Liver (tissue), 3 donors: ENCODE results near the gene PRSS38.

Experiments
- GABPA ChIP-seq, 2 donors: IDR thresholded peaks in 1 of 2; conservative IDR thresholded peaks in 1 of 2; 2 replicates each; pipeline ENCODE4 v1.6.1; 2016; ENCODE audit warnings: antibody characterized with exemption in 2 of 2, mild to moderate bottlenecking in 1 of 2, moderate library complexity in 1 of 2
- HNF4G ChIP-seq: IDR thresholded peaks from 2 replicates; pipeline ENCODE4 v1.6.1; 2016; ENCODE audit warnings: antibody characterized with exemption
- JUND ChIP-seq, 2 donors: IDR thresholded peaks; 2 replicates each; pipeline ENCODE4 v1.6.1; 2016; ENCODE audit warnings: antibody characterized with exemption in 2 of 2
- RAD21 ChIP-seq, 2 donors: IDR thresholded peaks; 2 replicates each; pipeline ENCODE4 v1.6.1; 2016; ENCODE audit warnings: antibody characterized with exemption in 2 of 2, mild to moderate bottlenecking in 2 of 2
- RXRA ChIP-seq, 2 donors: IDR thresholded peaks; 2 replicates each; pipeline ENCODE4 v1.6.1; 2017 to 2018; ENCODE audit warnings: antibody characterized with exemption in 2 of 2, mild to moderate bottlenecking in 1 of 2
- SP1 ChIP-seq: IDR thresholded peaks from 2 replicates; pipeline ENCODE4 v1.6.1; 2018; ENCODE audit warnings: antibody characterized with exemption, mild to moderate bottlenecking
- TAF1 ChIP-seq: conservative IDR thresholded peaks from 2 replicates; pipeline ENCODE4 v1.6.1; 2016; ENCODE audit warnings: antibody characterized with exemption, mild to moderate bottlenecking
- TF ChIP-seq, protein P1 (sequence below): fragments of 150-350 bp; IDR thresholded peaks from 2 replicates; pipeline ENCODE4 v1.5.1; 2017; ENCODE audit warnings: improper control_type of control experiment, low read depth, low read length; ENCODE audit not compliant: missing input control
- TF ChIP-seq, protein P2 (sequence below): IDR thresholded peaks from 2 replicates; pipeline ENCODE4 v1.6.1; 2016; ENCODE audit warnings: antibody characterized with exemption
- TF ChIP-seq, protein P3 (sequence below): IDR thresholded peaks from 2 replicates; pipeline ENCODE4 v1.6.1; 2016; ENCODE audit warnings: antibody characterized with exemption
- donor health status: healthy.
- donor health status: healthy.

DNA sequence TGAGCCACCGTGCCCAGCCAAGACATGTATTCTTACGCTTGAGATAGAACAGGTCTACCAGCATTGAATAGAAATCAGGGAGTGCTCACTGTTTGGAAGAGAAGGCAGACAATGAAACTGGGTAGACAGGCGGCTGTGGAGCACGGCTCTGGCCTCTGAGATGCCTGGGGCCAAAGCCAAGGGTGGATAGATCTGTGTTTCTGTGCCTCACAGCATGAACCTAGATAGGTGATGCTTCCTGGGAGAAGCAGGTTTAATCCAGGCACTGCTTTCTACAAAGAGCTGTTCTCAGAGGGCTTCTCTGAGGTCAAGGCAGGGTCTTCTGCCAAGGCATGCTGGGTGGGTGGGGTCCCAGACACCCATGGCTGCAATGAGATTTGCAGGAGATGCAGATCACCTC is 24.6 kb upstream of the PRSS38 start:
- TF ChIP-seq, protein P1, sequence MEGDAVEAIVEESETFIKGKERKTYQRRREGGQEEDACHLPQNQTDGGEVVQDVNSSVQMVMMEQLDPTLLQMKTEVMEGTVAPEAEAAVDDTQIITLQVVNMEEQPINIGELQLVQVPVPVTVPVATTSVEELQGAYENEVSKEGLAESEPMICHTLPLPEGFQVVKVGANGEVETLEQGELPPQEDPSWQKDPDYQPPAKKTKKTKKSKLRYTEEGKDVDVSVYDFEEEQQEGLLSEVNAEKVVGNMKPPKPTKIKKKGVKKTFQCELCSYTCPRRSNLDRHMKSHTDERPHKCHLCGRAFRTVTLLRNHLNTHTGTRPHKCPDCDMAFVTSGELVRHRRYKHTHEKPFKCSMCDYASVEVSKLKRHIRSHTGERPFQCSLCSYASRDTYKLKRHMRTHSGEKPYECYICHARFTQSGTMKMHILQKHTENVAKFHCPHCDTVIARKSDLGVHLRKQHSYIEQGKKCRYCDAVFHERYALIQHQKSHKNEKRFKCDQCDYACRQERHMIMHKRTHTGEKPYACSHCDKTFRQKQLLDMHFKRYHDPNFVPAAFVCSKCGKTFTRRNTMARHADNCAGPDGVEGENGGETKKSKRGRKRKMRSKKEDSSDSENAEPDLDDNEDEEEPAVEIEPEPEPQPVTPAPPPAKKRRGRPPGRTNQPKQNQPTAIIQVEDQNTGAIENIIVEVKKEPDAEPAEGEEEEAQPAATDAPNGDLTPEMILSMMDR, result no peak
- TF ChIP-seq GABPA (IDR thresholded peaks at IDR 0.05 in 1 of 2, conservative IDR thresholded peaks at IDR 0.05 in 1 of 2) (no peak), JUND (IDR thresholded peaks at IDR 0.05) (no peak), SP1 (no peak), TAF1 (no peak), RAD21 (IDR thresholded peaks at IDR 0.05) (no peak), RXRA (IDR thresholded peaks at IDR 0.05) (no peak), HNF4G (no peak)
- TF ChIP-seq, protein P2, sequence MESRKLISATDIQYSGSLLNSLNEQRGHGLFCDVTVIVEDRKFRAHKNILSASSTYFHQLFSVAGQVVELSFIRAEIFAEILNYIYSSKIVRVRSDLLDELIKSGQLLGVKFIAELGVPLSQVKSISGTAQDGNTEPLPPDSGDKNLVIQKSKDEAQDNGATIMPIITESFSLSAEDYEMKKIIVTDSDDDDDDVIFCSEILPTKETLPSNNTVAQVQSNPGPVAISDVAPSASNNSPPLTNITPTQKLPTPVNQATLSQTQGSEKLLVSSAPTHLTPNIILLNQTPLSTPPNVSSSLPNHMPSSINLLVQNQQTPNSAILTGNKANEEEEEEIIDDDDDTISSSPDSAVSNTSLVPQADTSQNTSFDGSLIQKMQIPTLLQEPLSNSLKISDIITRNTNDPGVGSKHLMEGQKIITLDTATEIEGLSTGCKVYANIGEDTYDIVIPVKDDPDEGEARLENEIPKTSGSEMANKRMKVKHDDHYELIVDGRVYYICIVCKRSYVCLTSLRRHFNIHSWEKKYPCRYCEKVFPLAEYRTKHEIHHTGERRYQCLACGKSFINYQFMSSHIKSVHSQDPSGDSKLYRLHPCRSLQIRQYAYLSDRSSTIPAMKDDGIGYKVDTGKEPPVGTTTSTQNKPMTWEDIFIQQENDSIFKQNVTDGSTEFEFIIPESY, result no peak
- TF ChIP-seq, protein P3, sequence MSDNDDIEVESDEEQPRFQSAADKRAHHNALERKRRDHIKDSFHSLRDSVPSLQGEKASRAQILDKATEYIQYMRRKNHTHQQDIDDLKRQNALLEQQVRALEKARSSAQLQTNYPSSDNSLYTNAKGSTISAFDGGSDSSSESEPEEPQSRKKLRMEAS, result no peak
